K562 (cell line): ENCODE measurements around the gene FANCI. TPM values are rescaled to one million over a fixed set of nuclear protein-coding genes. Genes with fewer than 3 reads are reported as not detected.

ENCODE experiments used
- ATAC-seq: fragments of 200-7000 bp; cut with Tn5 transposase; 3 replicates; pipeline ENCODE4 v1.9.1; 2020; ENCODE audit warnings: moderate library complexity
- BruUV-seq: library from RNA; stranded (reverse); fragments of 400-500 nt; replicated peaks from 2 replicates; lab custom pipeline; 2021; lab: Mats Ljungman, UMichigan
- CTCF ChIA-PET: fragments of 300-600 bp; formaldehyde crosslinking; extraction: SDS; loops from one replicate; lab custom pipeline; 2021; ENCODE audit warnings: low intra/inter-chr PET ratio; lab: Yijun Ruan, JAX
- POLR2A ChIA-PET: fragments of 300-600, 350-650 bp; sonication (Branson Sonifier 250); formaldehyde crosslinking; extraction: SDS; loops from one replicate; lab custom pipeline; 2021; ENCODE audit warnings: antibody characterized with exemption, inconsistent platforms; lab: Yijun Ruan, JAX
- DNase-seq, 4 experiments: peaks; one replicate each; pipeline versions ENCODE4 v3.0.0 to v3.0.0-alpha.2; 2011 to 2018; ENCODE audit warnings: low spot score in 3 of 4, mixed read lengths in 3 of 4; ENCODE audit errors: extremely low read depth in 1 of 4
- FAIRE-seq: peaks from 2 replicates; lab custom pipeline; 2011; peaks lifted over from hg19 to GRCh38; lab: Jason Lieb, UNC
- H2AFZ ChIP-seq: 2 replicates; pipeline ENCODE4 v1.6.0; 2011; ENCODE audit warnings: low read depth, low read length, control low read depth, inconsistent platforms
- H3K27ac ChIP-seq: fragments of 200-600 bp; 3 replicates; pipeline ENCODE4 v1.8.0; 2011; ENCODE audit warnings: low read depth, mild to moderate bottlenecking, control low read depth, inconsistent platforms, low read length, moderate library complexity, mixed read lengths; ENCODE audit errors: extremely low read depth
- H3K27me3 ChIP-seq, 2 experiments: fragments of 300-600 bp in 1 of 2; 2 replicates in 1 of 2; 3 replicates in 1 of 2; pipeline versions ENCODE4 v1.6.0 to v1.8.0; 2011; ENCODE audit warnings: inconsistent platforms in 2 of 2, low read length in 2 of 2, mild to moderate bottlenecking in 1 of 2, mixed read lengths in 1 of 2, moderate library complexity in 1 of 2; ENCODE audit not compliant: control insufficient read depth in 2 of 2, insufficient read depth in 2 of 2
- H3K36me3 ChIP-seq: fragments of 300-600 bp; 3 replicates; pipeline ENCODE4 v1.8.0; 2011; ENCODE audit warnings: mild to moderate bottlenecking, low read length, inconsistent platforms; ENCODE audit not compliant: control insufficient read depth, insufficient read depth
- H3K4me1 ChIP-seq, 2 experiments: fragments of 200-600 bp in 1 of 2; replicated peaks in 1 of 2; 2 replicates in 1 of 2; 3 replicates in 1 of 2; pipeline versions ENCODE4 v1.5.1 to v1.8.0; 2011; ENCODE audit warnings: inconsistent platforms in 2 of 2, low read length in 2 of 2, mild to moderate bottlenecking in 1 of 2, mixed read lengths in 1 of 2, moderate library complexity in 1 of 2; ENCODE audit not compliant: control insufficient read depth in 2 of 2, insufficient read depth in 2 of 2
- H3K4me2 ChIP-seq: 2 replicates; pipeline ENCODE4 v1.6.1; 2011; ENCODE audit warnings: low read length, control low read depth, inconsistent platforms, mixed read lengths; ENCODE audit not compliant: insufficient read depth
- H3K4me3 ChIP-seq: fragments of 200-600 bp; sonication (generic), shearing (Covaris generic); 2 replicates; pipeline ENCODE4 v1.5.1; 2016; ENCODE audit warnings: control low read depth, inconsistent platforms
- H3K79me2 ChIP-seq: fragments of 200-600 bp; 3 replicates; pipeline ENCODE4 v1.8.0; 2011; ENCODE audit warnings: low read length, inconsistent platforms; ENCODE audit not compliant: control insufficient read depth, insufficient read depth
- H3K9ac ChIP-seq, 2 experiments: 2 replicates each; pipeline versions ENCODE4 v1.6.0 to v1.6.1; 2011; ENCODE audit warnings: low read depth in 2 of 2, low read length in 2 of 2, control low read depth in 1 of 2, inconsistent platforms in 1 of 2, mild to moderate bottlenecking in 1 of 2, mixed read lengths in 1 of 2; ENCODE audit not compliant: insufficient read depth in 1 of 2
- H3K9me1 ChIP-seq: one replicate; pipeline ENCODE4 v1.6.0; 2011; ENCODE audit warnings: inconsistent platforms, mild to moderate bottlenecking, low read length, moderate library complexity; ENCODE audit not compliant: control insufficient read depth, insufficient read depth
- H3K9me3 ChIP-seq: replicated peaks from 2 replicates; pipeline ENCODE4 v1.5.1; 2011; ENCODE audit warnings: low read depth, low read length, inconsistent platforms; ENCODE audit not compliant: control insufficient read depth, insufficient read depth
- H4K20me1 ChIP-seq: replicated peaks from 2 replicates; pipeline ENCODE4 v1.6.1; 2011; ENCODE audit warnings: low read length, inconsistent platforms, mixed read lengths; ENCODE audit not compliant: control insufficient read depth, insufficient read depth
- EP400 ChIP-seq: fragments of 450-650 bp; IDR thresholded peaks from 2 replicates; pipeline ENCODE4 v1.6.1; 2017; ENCODE audit warnings: antibody characterized with exemption, mild to moderate bottlenecking, moderate library complexity
- PHF21A ChIP-seq: fragments of 450-650 bp; IDR thresholded peaks from 2 replicates; pipeline ENCODE4 v1.6.1; 2017; ENCODE audit warnings: low read depth, borderline replicate concordance
- SAFB2 ChIP-seq: fragments of 200-400 bp; formaldehyde crosslinking; IDR thresholded peaks from 2 replicates; pipeline ENCODE4 v1.6.1; 2018; ENCODE audit warnings: borderline replicate concordance, low read length, low read depth, moderate library complexity; ENCODE audit not compliant: severe bottlenecking
- ZBTB7A ChIP-seq: IDR thresholded peaks from 2 replicates; pipeline ENCODE4 v1.6.1; 2011; ENCODE audit warnings: low read depth, mild to moderate bottlenecking, low read length, moderate library complexity, borderline replicate concordance; ENCODE audit not compliant: control insufficient read depth
- ZNF408 ChIP-seq: fragments of 250-450 bp; sonication (Bioruptor Pico); IDR thresholded peaks from 2 replicates; pipeline ENCODE4 v1.4.0; 2020; ENCODE audit warnings: low read depth, mild to moderate bottlenecking, moderate library complexity
- ZNF764 ChIP-seq: fragments of 250-450 bp; sonication (Bioruptor Pico); IDR thresholded peaks from 2 replicates; pipeline ENCODE4 v1.4.0; 2020; ENCODE audit warnings: low read depth, mild to moderate bottlenecking, moderate library complexity
- WGBS: fragments of 100-300 bp; shearing (Covaris generic); methylation state at CpG from one replicate; pipeline ENCODE4 v1.1.6; 2016; ENCODE audit warnings: low coverage, mixed read lengths; ENCODE audit not compliant: insufficient coverage; ENCODE audit errors: missing lambda C conversion rate; 5-methylcytosine and 5-hydroxymethylcytosine counted together
- in situ Hi-C: fragments of 300-500 bp; cut with MboI; formaldehyde crosslinking; loops from 4 replicates; pipeline ENCODE4 v1.15.0; 2018; ENCODE audit warnings: inconsistent platforms, mixed read lengths
- intact Hi-C: fragments of 100-400 bp; cut with micrococcal nuclease; formaldehyde crosslinking; loops from 2 replicates; pipeline ENCODE4 v1.14.2; 2022
- polyA plus RNA-seq, 8 experiments: library from polyadenylated mRNA; depleted of rRNA in 4 of 8; stranded (reverse) in 5 of 8; unstranded in 3 of 8; fragments of >200 nt; fragmentation: Nextera tagmentation in 2 of 8; fragmentation: Illumina TruSeq in 1 of 8; extraction: Ambion mirVana in 2 of 8; extraction: Trizol in 1 of 8; gene quantifications; 2 replicates each; pipeline versions ENCODE4 v1.2.1 to v1.2.3, GENCODE V29; 2011 to 2014; ENCODE audit warnings: inconsistent platforms in 1 of 8, missing spikeins in 1 of 8
- total RNA-seq, 7 experiments: library from RNA; depleted of rRNA in 6 of 7; stranded (reverse); fragments of >200 nt in 6 of 7; fragmentation: Illumina TruSeq in 2 of 7; extraction: Trizol in 2 of 7; gene quantifications; 2 replicates each; pipeline versions ENCODE4 v1.2.1 to v1.2.3, GENCODE V29; 2011 to 2021; ENCODE audit warnings: low replicate concordance in 1 of 7
- TF ChIP-seq, protein P1 (sequence below): IDR thresholded peaks from 2 replicates; pipeline ENCODE4 v1.6.1; 2016; ENCODE audit warnings: missing genetic modification characterization, missing compliant biosample characterization
- TF ChIP-seq, protein P2 (sequence below): fragments of 250-450 bp; sonication (Bioruptor Pico); IDR thresholded peaks from 2 replicates; pipeline ENCODE4 v1.8.0; 2022; ENCODE audit warnings: inconsistent platforms, mild to moderate bottlenecking, moderate library complexity, borderline replicate concordance
- TF ChIP-seq, protein P3 (sequence below): fragments of 250-450 bp; sonication (Bioruptor Pico); IDR thresholded peaks from 2 replicates; pipeline ENCODE4 v1.5.0; 2021
- TF ChIP-seq, protein P4 (sequence below): sonication (generic); formaldehyde crosslinking; IDR thresholded peaks from 2 replicates; pipeline ENCODE4 v1.8.0; 2022; ENCODE audit warnings: mild to moderate bottlenecking, low read depth, missing genetic modification reagents
- TF ChIP-seq, protein P5 (sequence below): fragments of 450-650 bp; formaldehyde crosslinking; IDR thresholded peaks from 2 replicates; pipeline ENCODE4 v1.4.0; 2022; ENCODE audit warnings: missing genetic modification characterization

The FANCI gene
- total and polyA plus RNA-seq, 9 of the 15 experiments (the other 6 are each of a cell fraction or from before 2014, with no cell fraction given), result 72.1 to 165 (median 131) TPM

DNA sequence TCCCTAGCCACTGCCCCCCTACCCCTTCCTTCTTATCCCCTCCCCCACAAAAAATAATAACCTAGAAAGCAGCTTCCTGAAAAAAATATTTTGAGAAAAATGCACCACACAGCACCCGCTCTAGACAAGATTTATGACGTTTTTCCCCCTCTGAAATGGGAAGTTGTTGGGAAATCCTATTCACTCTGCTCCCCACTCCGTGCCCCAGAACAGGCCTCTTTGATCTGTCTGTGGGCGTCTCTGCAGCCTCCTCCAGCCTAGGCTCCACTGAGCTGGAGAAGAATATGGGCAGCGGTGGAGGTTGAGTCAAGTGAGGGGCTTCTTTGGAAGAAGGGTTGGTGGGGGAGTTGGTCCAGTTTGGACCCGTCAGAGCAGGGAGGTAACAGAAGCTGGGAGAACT is 119.4 kb downstream of the FANCI start (continued):
- TF ChIP-seq, protein P1, sequence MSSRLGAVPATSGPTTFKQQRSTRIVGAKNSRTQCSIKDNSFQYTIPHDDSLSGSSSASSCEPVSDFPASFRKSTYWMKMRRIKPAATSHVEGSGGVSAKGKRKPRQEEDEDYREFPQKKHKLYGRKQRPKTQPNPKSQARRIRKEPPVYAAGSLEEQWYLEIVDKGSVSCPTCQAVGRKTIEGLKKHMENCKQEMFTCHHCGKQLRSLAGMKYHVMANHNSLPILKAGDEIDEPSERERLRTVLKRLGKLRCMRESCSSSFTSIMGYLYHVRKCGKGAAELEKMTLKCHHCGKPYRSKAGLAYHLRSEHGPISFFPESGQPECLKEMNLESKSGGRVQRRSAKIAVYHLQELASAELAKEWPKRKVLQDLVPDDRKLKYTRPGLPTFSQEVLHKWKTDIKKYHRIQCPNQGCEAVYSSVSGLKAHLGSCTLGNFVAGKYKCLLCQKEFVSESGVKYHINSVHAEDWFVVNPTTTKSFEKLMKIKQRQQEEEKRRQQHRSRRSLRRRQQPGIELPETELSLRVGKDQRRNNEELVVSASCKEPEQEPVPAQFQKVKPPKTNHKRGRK (tag), result no peak
- TF ChIP-seq ZBTB7A (no peak), SAFB2 (no peak)

DNA sequence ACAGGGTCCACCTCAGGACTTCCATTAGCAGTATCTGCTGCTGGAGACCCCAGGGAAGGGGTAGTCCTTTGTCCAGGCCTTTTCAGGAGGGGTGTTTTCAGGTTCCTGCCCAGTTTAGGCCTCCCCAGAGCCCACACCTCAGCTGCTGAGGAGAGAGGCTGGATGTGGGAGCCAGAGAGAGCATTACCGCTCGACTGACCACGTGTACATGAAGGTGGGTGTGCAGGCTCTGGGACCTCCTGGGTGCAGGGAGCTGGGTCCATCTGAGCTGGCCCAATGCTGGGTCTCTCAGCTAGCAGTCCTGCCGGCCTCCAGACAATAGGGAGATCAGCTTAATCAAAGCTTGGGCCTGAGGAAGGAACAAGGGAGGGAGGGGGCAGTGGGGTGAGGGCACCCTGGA is 120.0 kb downstream of the FANCI start:
- Histone ChIP-seq H3K9ac (no peak overlapping the region), H3K4me3 (no peak overlapping the region), H3K9me1 (peaks cover 4% of the 10 kb centered on the region), H3K27ac (no peak overlapping the region), H4K20me1 (peaks cover 15% of the 10 kb centered on the region), H3K9me3 (no peaks in the 10 kb centered on the region), H3K79me2 (no peaks in the 10 kb centered on the region), H3K4me1 (peaks cover 0 to 47% of the 10 kb centered on the region in 2 experiments; a peak in 3 of 5 replicates), H3K4me2 (no peak overlapping the region), H3K36me3 (no peaks in the 10 kb centered on the region), H2AFZ (no peak overlapping the region), H3K27me3 (peaks cover 64 to 92% of the 10 kb centered on the region in 2 experiments)
- BruUV-seq, result no TSS peak
- ChIA-PET POLR2A (no interaction called here), CTCF (no interaction called here)
- no peak for ATAC-seq
- no peak for DNase-seq
- WGBS, result 4% methylated on average over 4 of the region's 4 CpGs
- intact Hi-C loops, result no loop called here
- in situ Hi-C loops, result loop anchor here (5.0 kb wide), 1 partner anchor 44 kb away; no protein-coding TSS in a partner anchor
- FAIRE-seq, result no peak
- TF ChIP-seq, protein P2, sequence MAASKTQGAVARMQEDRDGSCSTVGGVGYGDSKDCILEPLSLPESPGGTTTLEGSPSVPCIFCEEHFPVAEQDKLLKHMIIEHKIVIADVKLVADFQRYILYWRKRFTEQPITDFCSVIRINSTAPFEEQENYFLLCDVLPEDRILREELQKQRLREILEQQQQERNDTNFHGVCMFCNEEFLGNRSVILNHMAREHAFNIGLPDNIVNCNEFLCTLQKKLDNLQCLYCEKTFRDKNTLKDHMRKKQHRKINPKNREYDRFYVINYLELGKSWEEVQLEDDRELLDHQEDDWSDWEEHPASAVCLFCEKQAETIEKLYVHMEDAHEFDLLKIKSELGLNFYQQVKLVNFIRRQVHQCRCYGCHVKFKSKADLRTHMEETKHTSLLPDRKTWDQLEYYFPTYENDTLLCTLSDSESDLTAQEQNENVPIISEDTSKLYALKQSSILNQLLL (CRISPR knock-in tag), result no peak
- TF ChIP-seq PHF21A, result no peak
- TF ChIP-seq EP400, result no peak
- TF ChIP-seq ZNF764, result no peak
- TF ChIP-seq, protein P3, sequence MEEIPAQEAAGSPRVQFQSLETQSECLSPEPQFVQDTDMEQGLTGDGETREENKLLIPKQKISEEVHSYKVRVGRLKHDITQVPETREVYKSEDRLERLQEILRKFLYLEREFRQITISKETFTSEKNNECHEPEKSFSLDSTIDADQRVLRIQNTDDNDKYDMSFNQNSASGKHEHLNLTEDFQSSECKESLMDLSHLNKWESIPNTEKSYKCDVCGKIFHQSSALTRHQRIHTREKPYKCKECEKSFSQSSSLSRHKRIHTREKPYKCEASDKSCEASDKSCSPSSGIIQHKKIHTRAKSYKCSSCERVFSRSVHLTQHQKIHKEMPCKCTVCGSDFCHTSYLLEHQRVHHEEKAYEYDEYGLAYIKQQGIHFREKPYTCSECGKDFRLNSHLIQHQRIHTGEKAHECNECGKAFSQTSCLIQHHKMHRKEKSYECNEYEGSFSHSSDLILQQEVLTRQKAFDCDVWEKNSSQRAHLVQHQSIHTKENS (CRISPR knock-in tag), result no peak
- no peak for TF ChIP-seq ZNF408 (CRISPR knock-in tag)
- TF ChIP-seq, protein P4, sequence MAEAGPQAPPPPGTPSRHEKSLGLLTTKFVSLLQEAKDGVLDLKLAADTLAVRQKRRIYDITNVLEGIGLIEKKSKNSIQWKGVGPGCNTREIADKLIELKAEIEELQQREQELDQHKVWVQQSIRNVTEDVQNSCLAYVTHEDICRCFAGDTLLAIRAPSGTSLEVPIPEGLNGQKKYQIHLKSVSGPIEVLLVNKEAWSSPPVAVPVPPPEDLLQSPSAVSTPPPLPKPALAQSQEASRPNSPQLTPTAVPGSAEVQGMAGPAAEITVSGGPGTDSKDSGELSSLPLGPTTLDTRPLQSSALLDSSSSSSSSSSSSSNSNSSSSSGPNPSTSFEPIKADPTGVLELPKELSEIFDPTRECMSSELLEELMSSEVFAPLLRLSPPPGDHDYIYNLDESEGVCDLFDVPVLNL (CRISPR knock-in tag), result no peak
- TF ChIP-seq, protein P5, sequence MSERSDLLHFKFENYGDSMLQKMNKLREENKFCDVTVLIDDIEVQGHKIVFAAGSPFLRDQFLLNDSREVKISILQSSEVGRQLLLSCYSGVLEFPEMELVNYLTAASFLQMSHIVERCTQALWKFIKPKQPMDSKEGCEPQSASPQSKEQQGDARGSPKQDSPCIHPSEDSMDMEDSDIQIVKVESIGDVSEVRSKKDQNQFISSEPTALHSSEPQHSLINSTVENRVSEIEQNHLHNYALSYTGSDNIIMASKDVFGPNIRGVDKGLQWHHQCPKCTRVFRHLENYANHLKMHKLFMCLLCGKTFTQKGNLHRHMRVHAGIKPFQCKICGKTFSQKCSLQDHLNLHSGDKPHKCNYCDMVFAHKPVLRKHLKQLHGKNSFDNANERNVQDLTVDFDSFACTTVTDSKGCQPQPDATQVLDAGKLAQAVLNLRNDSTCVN (CRISPR knock-in tag), result no peak
